Endothelial cell of umbilical vein (primary cell): Measurements from ENCODE around the gene GPALPP1. TPM values are rescaled to one million over a fixed set of nuclear protein-coding genes. Genes with fewer than 3 reads are reported as not detected.

ENCODE experiments used
- BruUV-seq: library from RNA; stranded (reverse); fragments of 400-500 nt; replicated peaks from 2 replicates; lab custom pipeline; 2021; lab: Mats Ljungman, UMichigan
- CTCF ChIA-PET: fragments of 300-600, 350-600 bp; sonication (Branson Sonifier 250); formaldehyde crosslinking; loops from one replicate; lab custom pipeline; 2021; ENCODE audit warnings: antibody characterized with exemption, inconsistent platforms; lab: Charles Lee
- POLR2A ChIA-PET: fragments of 300-600, 350-600 bp; sonication (Branson Sonifier 250); formaldehyde crosslinking; loops from one replicate; lab custom pipeline; 2021; ENCODE audit warnings: antibody characterized with exemption, inconsistent platforms; lab: Charles Lee
- DNase-seq: peaks from one replicate; pipeline ENCODE4 v3.0.0-alpha.2; 2011; ENCODE audit warnings: low read depth, low spot score
- FAIRE-seq: peaks from 2 replicates; lab custom pipeline; 2011; peaks lifted over from hg19 to GRCh38; lab: Jason Lieb, UNC
- H2AFZ ChIP-seq: 2 replicates; pipeline ENCODE4 v1.6.0; 2012; ENCODE audit warnings: low read depth, low read length, control low read depth, inconsistent platforms
- H3K27ac ChIP-seq: 2 replicates; pipeline ENCODE4 v1.5.1; 2011; ENCODE audit warnings: low read depth, mild to moderate bottlenecking, control low read depth, low read length, moderate library complexity; ENCODE audit not compliant: insufficient read depth
- H3K27me3 ChIP-seq, 2 experiments: 2 replicates each; pipeline versions ENCODE4 v1.6.0 to v1.6.1; 2011; ENCODE audit warnings: low read length in 2 of 2, mixed read lengths in 1 of 2; ENCODE audit not compliant: control insufficient read depth in 2 of 2, insufficient read depth in 2 of 2
- H3K36me3 ChIP-seq, 2 experiments: 2 replicates in 1 of 2; 3 replicates in 1 of 2; pipeline ENCODE4 v1.5.1; 2011; ENCODE audit warnings: low read length in 2 of 2, mild to moderate bottlenecking in 1 of 2, moderate library complexity in 1 of 2; ENCODE audit not compliant: control insufficient read depth in 2 of 2, insufficient read depth in 2 of 2; ENCODE audit errors: extremely low read depth in 1 of 2
- H3K4me1 ChIP-seq: 3 replicates; pipeline ENCODE4 v1.5.1; 2011; ENCODE audit warnings: mild to moderate bottlenecking, low read length; ENCODE audit not compliant: control insufficient read depth, insufficient read depth; ENCODE audit errors: extremely low read depth
- H3K4me2 ChIP-seq: 2 replicates; pipeline ENCODE4 v1.6.1; 2011; ENCODE audit warnings: low read length, control low read depth, mixed read lengths; ENCODE audit not compliant: insufficient read depth
- H3K4me3 ChIP-seq, 3 experiments: fragments of 200-600 bp in 1 of 3; sonication (generic), shearing (Covaris generic) in 1 of 3; replicated peaks in 1 of 3; 2 replicates each; pipeline ENCODE4 v1.5.1; 2011 to 2016; ENCODE audit warnings: control low read depth in 3 of 3, low read length in 3 of 3, mild to moderate bottlenecking in 2 of 3, inconsistent platforms in 1 of 3, low read depth in 1 of 3, moderate library complexity in 1 of 3; ENCODE audit not compliant: insufficient read depth in 1 of 3
- H3K79me2 ChIP-seq: 2 replicates; pipeline ENCODE4 v1.6.0; 2012; ENCODE audit warnings: low read length, inconsistent platforms; ENCODE audit not compliant: control insufficient read depth, insufficient read depth
- H3K9ac ChIP-seq: replicated peaks from 2 replicates; pipeline ENCODE3; 2011; ENCODE audit warnings: low read length, control low read depth; ENCODE audit not compliant: insufficient read depth; ENCODE audit errors: extremely low read depth
- H3K9me1 ChIP-seq: replicated peaks from 3 replicates; pipeline ENCODE4 v1.6.0; 2011; ENCODE audit warnings: mild to moderate bottlenecking, low read length; ENCODE audit not compliant: control insufficient read depth, insufficient read depth; ENCODE audit errors: extremely low read depth
- H3K9me3 ChIP-seq: replicated peaks from 2 replicates; pipeline ENCODE4 v1.5.1; 2012; ENCODE audit warnings: low read length, inconsistent platforms; ENCODE audit not compliant: control insufficient read depth, insufficient read depth
- H4K20me1 ChIP-seq: replicated peaks from 2 replicates; pipeline ENCODE3; 2011; ENCODE audit warnings: mild to moderate bottlenecking, low read length; ENCODE audit not compliant: control insufficient read depth, insufficient read depth; ENCODE audit errors: extremely low read depth
- FOS ChIP-seq: IDR thresholded peaks from 2 replicates; pipeline ENCODE4 v1.6.1; 2011; ENCODE audit warnings: mild to moderate bottlenecking, low read length, moderate library complexity, borderline replicate concordance; ENCODE audit not compliant: insufficient read depth
- dilution Hi-C: fragments of 300-500 bp; cut with MboI; formaldehyde crosslinking; loops from one replicate; pipeline ENCODE4 v1.15.0; 2019; ENCODE audit warnings: low sequenced_read_pairs; ENCODE audit not compliant: extremely low pct_ligation_motif_present
- intact Hi-C: fragments of 100-400 bp; cut with micrococcal nuclease; formaldehyde crosslinking; loops from one replicate; pipeline ENCODE4 v1.10.0; 2022
- polyA plus RNA-seq, 4 experiments: library from polyadenylated mRNA; depleted of rRNA in 3 of 4; stranded (reverse) in 3 of 4; unstranded in 1 of 4; fragments of >200 nt; gene quantifications; 2 replicates each; pipeline versions ENCODE4 v1.2.1 to v1.2.3, GENCODE V29; 2011 to 2012; ENCODE audit warnings: missing spikeins in 1 of 4
- total RNA-seq: library from RNA; stranded (reverse); gene quantifications from 2 replicates; pipeline ENCODE4 v1.2.3, GENCODE V29; 2021
- TF ChIP-seq, protein P1 (sequence below), 2 donors: IDR thresholded peaks; 1 replicate in 1 of 2; 2 replicates in 1 of 2; pipeline ENCODE4 v1.5.1; 2011; ENCODE audit warnings: low read length in 2 of 2, mild to moderate bottlenecking in 2 of 2, moderate library complexity in 2 of 2, control low read depth in 1 of 2, inconsistent platforms in 1 of 2, low read depth in 1 of 2; ENCODE audit not compliant: insufficient read depth in 1 of 2; ENCODE audit errors: extremely low read depth in 1 of 2

The GPALPP1 gene
- total and polyA plus RNA-seq, 2 donors (not counting 3 experiments of a cell fraction or from before 2014, with no cell fraction given), result 8.5 to 28.2 TPM

DNA sequence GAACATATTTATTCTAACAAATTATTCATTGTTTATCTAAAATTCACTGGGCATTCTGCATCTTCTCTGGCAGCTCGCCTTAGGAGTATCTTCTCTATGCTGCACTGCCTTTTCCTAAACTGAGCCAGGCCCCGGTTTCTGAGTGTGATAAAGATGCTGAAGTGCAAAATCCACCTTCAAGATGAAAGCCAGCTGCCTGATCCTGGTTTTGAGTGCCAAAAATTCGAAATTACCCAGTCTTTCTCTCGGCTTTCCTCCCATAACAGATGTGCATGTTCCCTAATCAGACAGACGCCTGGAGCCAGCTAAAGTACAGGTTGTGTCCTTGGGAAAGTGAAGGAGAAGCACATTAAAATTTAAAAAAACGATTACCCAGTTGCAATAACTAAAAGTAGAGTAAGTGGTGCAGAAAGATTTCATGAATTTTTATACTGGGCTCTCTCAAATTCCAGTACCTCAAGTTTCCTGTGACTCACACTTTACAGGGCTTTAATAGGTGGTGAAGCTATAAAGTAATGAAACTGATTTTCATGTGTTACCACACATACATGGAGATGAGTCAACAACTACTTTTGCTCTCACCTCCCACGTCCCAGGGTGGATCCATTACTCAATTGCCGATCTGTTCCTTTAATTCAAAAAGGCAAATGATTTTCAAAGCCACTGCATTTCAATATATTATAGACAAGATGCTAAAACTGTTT is 66.0 kb downstream of the GPALPP1 start:
- H3K27me3 ChIP-seq, result peaks cover 4 to 5% of the 10 kb centered on the region in 2 experiments
- CTCF ChIA-PET, result interaction anchor here (0.8 to 2.2 kb wide), 6 partner anchors 9 to 255 kb away, joined by 3 to 14 read pairs (median 6); no protein-coding TSS in a partner anchor
- no peaks in the 10 kb centered on the region for H3K9me3 ChIP-seq
- FAIRE-seq, result peak; percentile 38
- no peak overlapping the region for H3K4me2 ChIP-seq
- no peaks in the 10 kb centered on the region for H3K9me1 ChIP-seq
- H4K20me1 ChIP-seq, result no peaks in the 10 kb centered on the region
- no peaks in the 10 kb centered on the region for H3K79me2 ChIP-seq
- H3K4me3 ChIP-seq, result no peak overlapping the region
- H3K4me1 ChIP-seq, result no peaks in the 10 kb centered on the region
- BruUV-seq, result no TSS peak
- intact Hi-C loops (no loop called here), dilution Hi-C loops (no loop called here)
- POLR2A ChIA-PET, result interaction anchor here (0.5 kb wide), 2 partner anchors 9 to 274 kb away, joined by 3 to 5 read pairs; no protein-coding TSS in a partner anchor
- H3K27ac ChIP-seq, result no peak overlapping the region
- peak; percentile 14 for DNase-seq
- TF ChIP-seq FOS, result peak; percentile 54
- TF ChIP-seq, protein P1, sequence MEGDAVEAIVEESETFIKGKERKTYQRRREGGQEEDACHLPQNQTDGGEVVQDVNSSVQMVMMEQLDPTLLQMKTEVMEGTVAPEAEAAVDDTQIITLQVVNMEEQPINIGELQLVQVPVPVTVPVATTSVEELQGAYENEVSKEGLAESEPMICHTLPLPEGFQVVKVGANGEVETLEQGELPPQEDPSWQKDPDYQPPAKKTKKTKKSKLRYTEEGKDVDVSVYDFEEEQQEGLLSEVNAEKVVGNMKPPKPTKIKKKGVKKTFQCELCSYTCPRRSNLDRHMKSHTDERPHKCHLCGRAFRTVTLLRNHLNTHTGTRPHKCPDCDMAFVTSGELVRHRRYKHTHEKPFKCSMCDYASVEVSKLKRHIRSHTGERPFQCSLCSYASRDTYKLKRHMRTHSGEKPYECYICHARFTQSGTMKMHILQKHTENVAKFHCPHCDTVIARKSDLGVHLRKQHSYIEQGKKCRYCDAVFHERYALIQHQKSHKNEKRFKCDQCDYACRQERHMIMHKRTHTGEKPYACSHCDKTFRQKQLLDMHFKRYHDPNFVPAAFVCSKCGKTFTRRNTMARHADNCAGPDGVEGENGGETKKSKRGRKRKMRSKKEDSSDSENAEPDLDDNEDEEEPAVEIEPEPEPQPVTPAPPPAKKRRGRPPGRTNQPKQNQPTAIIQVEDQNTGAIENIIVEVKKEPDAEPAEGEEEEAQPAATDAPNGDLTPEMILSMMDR (IDR thresholded peaks at IDR 0.05; ENCODE audit: extremely low read depth in 1 of 2, insufficient read depth in 1 of 2, low read depth in 1 of 2, low read length in 2 of 2), result no peak
- H3K9ac ChIP-seq, result no peak overlapping the region
- no peak overlapping the region for H2AFZ ChIP-seq
- H3K36me3 ChIP-seq, result no peaks in the 10 kb centered on the region
